Nephron progenitor cell (in vitro differentiated cells): ENCODE data around the gene RASAL2.

Experiments used
- DNase-seq: peaks from one replicate; pipeline ENCODE4 v3.0.0; 2021
- H3K27ac Mint-ChIP-seq: 2 replicates; pipeline ENCODE4 v1.8.0; 2021; ENCODE audit warnings: mild to moderate bottlenecking, moderate library complexity, mixed read lengths
- H3K27me3 Mint-ChIP-seq: 2 replicates; pipeline ENCODE4 v1.8.0; 2021; ENCODE audit warnings: mild to moderate bottlenecking, low read depth, mixed read lengths; ENCODE audit not compliant: poor library complexity
- H3K36me3 Mint-ChIP-seq: 2 replicates; pipeline ENCODE4 v1.8.0; 2021; ENCODE audit warnings: low read depth, mixed read lengths
- H3K4me1 Mint-ChIP-seq: 2 replicates; pipeline ENCODE4 v1.8.0; 2021; ENCODE audit warnings: mixed read lengths
- H3K4me3 Mint-ChIP-seq: 2 replicates; pipeline ENCODE4 v1.8.0; 2021; ENCODE audit warnings: mild to moderate bottlenecking, moderate library complexity, mixed read lengths
- H3K9me3 Mint-ChIP-seq: 2 replicates; pipeline ENCODE4 v1.8.0; 2021; ENCODE audit warnings: mild to moderate bottlenecking, moderate library complexity, mixed read lengths
- CTCF ChIP-seq: fragments of 200-600 bp; sonication (generic); IDR thresholded peaks from 2 replicates; pipeline ENCODE4 v1.5.0; 2021; ENCODE audit warnings: antibody characterized with exemption

RASAL2 gene

GRCh38 chr1:178160736-178161475 is 67.0 kb downstream of the RASAL2 start:
- Mint-ChIP-seq H3K27me3 (peaks cover 8% of the 10 kb centered on the region), H3K36me3 (no peaks in the 10 kb centered on the region), H3K4me1 (peaks cover under 1% of the 10 kb centered on the region), H3K9me3 (no peaks in the 10 kb centered on the region), H3K27ac (peak overlapping the region; percentile 74), H3K4me3 (no peak overlapping the region)
- DNase-seq = no peak
- no peak for TF ChIP-seq CTCF

DNA sequence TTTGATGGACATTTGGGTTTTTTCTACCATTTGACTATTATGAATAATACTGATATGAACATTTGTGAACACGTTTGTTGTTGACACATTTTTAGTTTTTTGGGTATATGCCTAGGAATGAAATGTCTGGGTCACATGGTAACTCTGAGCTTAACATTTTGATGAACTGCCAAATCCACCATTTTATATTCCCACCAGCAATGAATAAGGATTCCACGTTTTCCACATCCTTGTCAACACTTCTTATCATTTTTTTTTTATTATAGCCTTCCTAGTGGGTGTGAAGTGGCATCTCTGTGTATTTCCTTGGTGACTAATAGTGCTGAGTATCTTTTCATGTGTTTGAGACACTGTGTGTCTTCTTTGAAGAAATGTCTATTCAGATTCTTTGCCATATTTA is 67.6 kb downstream of the RASAL2 start:
- peaks cover 7% of the 10 kb centered on the region for H3K4me1 Mint-ChIP-seq
- H3K9me3 Mint-ChIP-seq = no peaks in the 10 kb centered on the region
- no peak for DNase-seq
- H3K27ac Mint-ChIP-seq = no peak overlapping the region
- no peak overlapping the region for H3K4me3 Mint-ChIP-seq
- H3K27me3 Mint-ChIP-seq = peaks cover 8% of the 10 kb centered on the region
- TF ChIP-seq CTCF = no peak
- no peaks in the 10 kb centered on the region for H3K36me3 Mint-ChIP-seq

- H3K27me3 Mint-ChIP-seq = peaks cover 8% of the 10 kb centered on the region
- no peak for DNase-seq
- no peak overlapping the region for H3K27ac Mint-ChIP-seq
- peaks cover 7% of the 10 kb centered on the region for H3K4me1 Mint-ChIP-seq
- TF ChIP-seq CTCF = no peak
- no peak overlapping the region for H3K4me3 Mint-ChIP-seq
- no peaks in the 10 kb centered on the region for H3K9me3 Mint-ChIP-seq
- no peaks in the 10 kb centered on the region for H3K36me3 Mint-ChIP-seq
These were observed 71.3 kb downstream of the RASAL2 start for GRCh38 chr1:178165196-178165595.

- peaks cover 5% of the 10 kb centered on the region for H3K27me3 Mint-ChIP-seq
- H3K4me3 Mint-ChIP-seq = no peak overlapping the region
- no peak overlapping the region for H3K27ac Mint-ChIP-seq
- DNase-seq = no peak
- no peaks in the 10 kb centered on the region for H3K36me3 Mint-ChIP-seq
- peaks cover 7% of the 10 kb centered on the region for H3K4me1 Mint-ChIP-seq
- no peak for TF ChIP-seq CTCF
- H3K9me3 Mint-ChIP-seq = no peaks in the 10 kb centered on the region
These were observed 72.6 kb downstream of the RASAL2 start for GRCh38 chr1:178166429-178167024.

DNA sequence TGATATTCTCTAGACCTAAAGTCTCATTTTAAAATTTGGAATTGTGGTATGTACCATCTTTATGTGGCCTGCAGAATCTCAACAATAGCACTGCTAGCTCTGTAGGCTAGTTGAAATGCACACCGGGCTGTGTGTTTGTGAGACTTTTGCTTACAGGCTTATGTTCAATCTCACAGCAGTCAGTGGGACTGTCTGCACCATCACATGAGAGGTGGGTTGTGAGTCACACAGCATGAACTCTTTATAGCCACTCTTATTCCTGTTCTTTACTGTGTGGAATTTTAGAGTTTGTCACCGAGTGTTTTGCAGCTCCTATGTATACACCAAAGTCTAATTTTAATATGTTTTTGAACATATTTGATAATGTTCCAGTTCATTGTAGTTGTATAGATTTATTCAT is 74.6 kb downstream of the RASAL2 start:
- DNase-seq = no peak
- no peak overlapping the region for H3K4me3 Mint-ChIP-seq
- H3K36me3 Mint-ChIP-seq = no peaks in the 10 kb centered on the region
- H3K9me3 Mint-ChIP-seq = no peaks in the 10 kb centered on the region
- H3K27ac Mint-ChIP-seq = no peak overlapping the region
- no peak for TF ChIP-seq CTCF
- H3K27me3 Mint-ChIP-seq = peaks cover 5% of the 10 kb centered on the region
- H3K4me1 Mint-ChIP-seq = peaks cover 7% of the 10 kb centered on the region

- no peak for DNase-seq
- Mint-ChIP-seq H3K27ac (no peak overlapping the region), H3K4me1 (peaks cover 7% of the 10 kb centered on the region), H3K4me3 (no peak overlapping the region), H3K9me3 (no peaks in the 10 kb centered on the region), H3K27me3 (no peaks in the 10 kb centered on the region), H3K36me3 (no peaks in the 10 kb centered on the region)
- TF ChIP-seq CTCF = no peak
These were observed 75.7 kb downstream of the RASAL2 start for GRCh38 chr1:178169649-178170048.
